Endothelial cell of umbilical vein (primary cell): Measurements from ENCODE around the gene C14orf132.

ENCODE experiments used
- EZH2 ChIP-seq: IDR thresholded peaks from 2 replicates; pipeline ENCODE4 v1.6.1; 2012; ENCODE audit warnings: borderline replicate concordance, low read depth, mild to moderate bottlenecking, moderate library complexity, low read length, inconsistent platforms; ENCODE audit not compliant: severe bottlenecking
- FOS ChIP-seq: IDR thresholded peaks from 2 replicates; pipeline ENCODE4 v1.6.1; 2011; ENCODE audit warnings: mild to moderate bottlenecking, low read length, moderate library complexity, borderline replicate concordance; ENCODE audit not compliant: insufficient read depth
- JUN ChIP-seq: IDR thresholded peaks from 2 replicates; pipeline ENCODE4 v1.6.1; 2011; ENCODE audit warnings: borderline replicate concordance, low read depth; ENCODE audit not compliant: insufficient read length, insufficient read depth
- MAX ChIP-seq: IDR thresholded peaks from 2 replicates; pipeline ENCODE4 v1.6.1; 2011; ENCODE audit not compliant: insufficient read depth, insufficient read length
- POLR2A ChIP-seq: IDR thresholded peaks from 2 replicates; pipeline ENCODE4 v1.6.1; 2012; ENCODE audit warnings: low read depth, mild to moderate bottlenecking, control low read depth, low read length
- POLR2AphosphoS5 ChIP-seq: IDR thresholded peaks from 2 replicates; pipeline ENCODE4 v1.6.1; 2012; ENCODE audit warnings: low read depth, mild to moderate bottlenecking, control low read depth, low read length, moderate library complexity; ENCODE audit not compliant: insufficient read depth
- TF ChIP-seq, protein P1 (sequence below), 2 donors: IDR thresholded peaks; 1 replicate in 1 of 2; 2 replicates in 1 of 2; pipeline ENCODE4 v1.5.1; 2011; ENCODE audit warnings: low read length in 2 of 2, mild to moderate bottlenecking in 2 of 2, moderate library complexity in 2 of 2, control low read depth in 1 of 2, inconsistent platforms in 1 of 2, low read depth in 1 of 2; ENCODE audit not compliant: insufficient read depth in 1 of 2; ENCODE audit errors: extremely low read depth in 1 of 2

DNA sequence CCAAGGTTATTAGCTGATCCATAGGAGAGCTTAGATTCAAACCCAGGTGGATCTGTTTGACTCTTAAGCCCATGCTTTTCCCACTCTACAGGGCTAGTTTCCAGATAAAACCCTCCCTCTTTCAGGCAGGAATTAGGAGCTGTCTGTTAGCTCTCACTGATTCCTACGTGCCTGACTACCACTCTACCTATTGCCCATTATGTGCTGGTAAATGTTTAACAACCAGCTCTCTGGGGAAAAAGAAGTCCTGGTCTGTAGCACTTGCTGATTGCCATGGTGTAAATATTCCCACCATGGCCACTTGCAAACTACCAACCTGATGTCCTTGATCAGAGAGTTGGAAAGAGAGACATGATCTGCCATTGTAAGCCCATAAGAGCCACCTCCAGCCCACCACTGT lies 100.0 kb downstream of the C14orf132 start:
- TF ChIP-seq POLR2AphosphoS5 (no peak), JUN (no peak), MAX (no peak), EZH2 (no peak), POLR2A (no peak), FOS (no peak)
- TF ChIP-seq, protein P1, sequence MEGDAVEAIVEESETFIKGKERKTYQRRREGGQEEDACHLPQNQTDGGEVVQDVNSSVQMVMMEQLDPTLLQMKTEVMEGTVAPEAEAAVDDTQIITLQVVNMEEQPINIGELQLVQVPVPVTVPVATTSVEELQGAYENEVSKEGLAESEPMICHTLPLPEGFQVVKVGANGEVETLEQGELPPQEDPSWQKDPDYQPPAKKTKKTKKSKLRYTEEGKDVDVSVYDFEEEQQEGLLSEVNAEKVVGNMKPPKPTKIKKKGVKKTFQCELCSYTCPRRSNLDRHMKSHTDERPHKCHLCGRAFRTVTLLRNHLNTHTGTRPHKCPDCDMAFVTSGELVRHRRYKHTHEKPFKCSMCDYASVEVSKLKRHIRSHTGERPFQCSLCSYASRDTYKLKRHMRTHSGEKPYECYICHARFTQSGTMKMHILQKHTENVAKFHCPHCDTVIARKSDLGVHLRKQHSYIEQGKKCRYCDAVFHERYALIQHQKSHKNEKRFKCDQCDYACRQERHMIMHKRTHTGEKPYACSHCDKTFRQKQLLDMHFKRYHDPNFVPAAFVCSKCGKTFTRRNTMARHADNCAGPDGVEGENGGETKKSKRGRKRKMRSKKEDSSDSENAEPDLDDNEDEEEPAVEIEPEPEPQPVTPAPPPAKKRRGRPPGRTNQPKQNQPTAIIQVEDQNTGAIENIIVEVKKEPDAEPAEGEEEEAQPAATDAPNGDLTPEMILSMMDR (IDR thresholded peaks at IDR 0.05; ENCODE audit: extremely low read depth in 1 of 2, insufficient read depth in 1 of 2, low read depth in 1 of 2, low read length in 2 of 2) = no peak
